Loucy (cell line): ENCODE results near the gene TENT5D.

Experiments
- H2AFZ ChIP-seq: fragments of 200-600 bp; sonication (generic); 2 replicates; pipeline ENCODE4 v1.6.0; 2016; ENCODE audit warnings: antibody characterized with exemption, mild to moderate bottlenecking, low read length, moderate library complexity
- H3F3A ChIP-seq: fragments of 200-600 bp; 2 replicates; pipeline ENCODE4 v1.6.0; 2016; ENCODE audit warnings: antibody characterized with exemption, low read depth, mild to moderate bottlenecking
- H3K27me3 ChIP-seq: fragments of 200-600 bp; sonication (generic); 2 replicates; pipeline ENCODE4 v1.6.1; 2014; ENCODE audit warnings: low read length, mild to moderate bottlenecking; ENCODE audit not compliant: insufficient read depth, poor library complexity, severe bottlenecking
- H3K36me3 ChIP-seq: fragments of 200-600 bp; sonication (generic); 2 replicates; pipeline ENCODE4 v1.6.1; 2016; ENCODE audit warnings: low read length; ENCODE audit not compliant: insufficient read depth
- H3K4me1 ChIP-seq: fragments of 200-600 bp; sonication (generic); 2 replicates; pipeline ENCODE4 v1.5.1; 2014; ENCODE audit warnings: low read length, mild to moderate bottlenecking; ENCODE audit not compliant: insufficient read depth, poor library complexity, severe bottlenecking
- H3K4me2 ChIP-seq: fragments of 200-600 bp; sonication (generic); 2 replicates; pipeline ENCODE4 v1.6.0; 2014; ENCODE audit warnings: antibody characterized with exemption, low read length, low read depth, mild to moderate bottlenecking; ENCODE audit not compliant: poor library complexity, severe bottlenecking
- H3K4me3 ChIP-seq: fragments of 200-600 bp; sonication (generic); 2 replicates; pipeline ENCODE4 v1.5.1; 2014; ENCODE audit warnings: low read length, mild to moderate bottlenecking, mixed read lengths; ENCODE audit not compliant: poor library complexity, severe bottlenecking
- H3K79me2 ChIP-seq: fragments of 200-600 bp; sonication (generic); 2 replicates; pipeline ENCODE4 v1.6.1; 2014; ENCODE audit warnings: low read length; ENCODE audit not compliant: insufficient read depth
- H3K9ac ChIP-seq: fragments of 200-600 bp; sonication (generic); 2 replicates; pipeline ENCODE4 v1.6.0; 2014; ENCODE audit warnings: mild to moderate bottlenecking, low read depth, low read length, moderate library complexity; ENCODE audit not compliant: poor library complexity, severe bottlenecking
- H3K9me2 ChIP-seq: fragments of 200-600 bp; sonication (generic); replicated peaks from 2 replicates; pipeline ENCODE4 v1.6.1; 2016; ENCODE audit warnings: low read depth, low read length, mixed read lengths
- H3K9me3 ChIP-seq: fragments of 200-600 bp; sonication (generic); 2 replicates; pipeline ENCODE4 v1.6.1; 2014; ENCODE audit warnings: mild to moderate bottlenecking, antibody characterized with exemption, low read length, low read depth; ENCODE audit not compliant: insufficient read depth
- H4K20me1 ChIP-seq: fragments of 200-600 bp; sonication (generic); 2 replicates; pipeline ENCODE4 v1.6.0; 2014; ENCODE audit warnings: antibody characterized with exemption, low read length, mild to moderate bottlenecking; ENCODE audit not compliant: insufficient read depth, poor library complexity, severe bottlenecking
- CTCF ChIP-seq: fragments of 200-600 bp; sonication (generic); conservative IDR thresholded peaks from 2 replicates; pipeline ENCODE4 v1.5.1; 2014; ENCODE audit warnings: mild to moderate bottlenecking, antibody characterized with exemption, low read length
- EZH2phosphoT487 ChIP-seq: fragments of 200-600 bp; IDR thresholded peaks from 2 replicates; pipeline ENCODE4 v1.6.1; 2018; ENCODE audit warnings: antibody characterized with exemption, mild to moderate bottlenecking, moderate library complexity, borderline replicate concordance

Gene TENT5D

DNA sequence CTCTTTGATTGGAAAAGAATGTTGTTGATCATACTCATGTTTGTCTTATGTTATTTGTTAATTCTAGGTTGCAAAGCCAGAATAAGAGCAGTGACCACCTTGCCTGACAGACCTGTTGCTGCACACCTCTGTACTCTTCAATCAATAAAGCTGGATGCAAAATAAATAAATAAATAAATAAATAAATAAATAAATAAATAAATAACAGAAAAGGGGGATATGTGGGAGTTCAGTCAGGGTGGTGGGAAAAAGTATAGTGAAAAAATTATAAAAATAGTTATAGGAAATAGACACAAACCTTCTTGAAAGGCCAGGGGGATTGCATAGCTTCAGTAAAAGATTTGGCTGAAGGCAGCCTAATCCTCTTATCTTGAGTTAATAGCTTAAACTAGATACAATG, 51.3 kb downstream of the TENT5D start:
- no peaks in the 10 kb centered on the region for H3K27me3 ChIP-seq
- H3K4me2 ChIP-seq, result no peak overlapping the region
- H4K20me1 ChIP-seq, result no peaks in the 10 kb centered on the region
- no peaks in the 10 kb centered on the region for H3K36me3 ChIP-seq
- no peaks in the 10 kb centered on the region for H3K79me2 ChIP-seq
- H3K4me3 ChIP-seq, result no peak overlapping the region
- no peaks in the 10 kb centered on the region for H3K9me2 ChIP-seq
- H3K4me1 ChIP-seq, result no peaks in the 10 kb centered on the region
- H2AFZ ChIP-seq, result no peak overlapping the region
- H3K9ac ChIP-seq, result no peak overlapping the region
- TF ChIP-seq CTCF (no peak), EZH2phosphoT487 (no peak)
- no peaks in the 10 kb centered on the region for H3K9me3 ChIP-seq
- no peaks in the 10 kb centered on the region for H3F3A ChIP-seq

DNA sequence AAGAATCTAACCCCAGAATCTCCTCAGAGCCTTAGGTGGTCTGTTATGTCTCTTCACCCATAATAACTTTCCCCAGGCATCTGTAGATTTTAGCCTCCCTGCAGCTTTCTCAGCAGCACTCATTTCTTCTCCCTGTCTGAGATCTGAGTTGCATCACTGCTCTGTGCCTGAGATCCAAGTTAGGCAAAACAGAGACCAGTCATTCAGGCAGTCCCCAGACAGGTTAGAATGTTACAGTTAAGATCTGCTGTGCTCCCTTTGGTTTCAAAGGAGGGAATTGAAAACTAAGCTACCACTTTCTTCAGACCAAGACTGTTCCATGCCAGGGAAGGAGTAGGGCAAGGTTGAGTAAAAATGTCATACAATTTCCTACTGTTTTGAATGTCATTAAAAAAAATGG, 65.3 kb downstream of the TENT5D start:
- H3K27me3 ChIP-seq, result no peaks in the 10 kb centered on the region
- no peaks in the 10 kb centered on the region for H3K79me2 ChIP-seq
- H3K36me3 ChIP-seq, result no peaks in the 10 kb centered on the region
- no peak overlapping the region for H2AFZ ChIP-seq
- TF ChIP-seq EZH2phosphoT487 (no peak), CTCF (no peak)
- no peaks in the 10 kb centered on the region for H3K4me1 ChIP-seq
- H3K4me2 ChIP-seq, result no peak overlapping the region
- no peaks in the 10 kb centered on the region for H3K9me3 ChIP-seq
- H3K4me3 ChIP-seq, result no peak overlapping the region
- no peaks in the 10 kb centered on the region for H3K9me2 ChIP-seq
- no peaks in the 10 kb centered on the region for H3F3A ChIP-seq
- H3K9ac ChIP-seq, result no peak overlapping the region
- no peaks in the 10 kb centered on the region for H4K20me1 ChIP-seq

GRCh38 chrX:80486299-80486698, 66.1 kb downstream of the TENT5D start:
- no peak overlapping the region for H3K9ac ChIP-seq
- no peak overlapping the region for H3K4me2 ChIP-seq
- no peaks in the 10 kb centered on the region for H3K27me3 ChIP-seq
- TF ChIP-seq EZH2phosphoT487, result no peak
- TF ChIP-seq CTCF, result no peak
- H3K9me2 ChIP-seq, result no peaks in the 10 kb centered on the region
- no peak overlapping the region for H3K4me3 ChIP-seq
- H4K20me1 ChIP-seq, result no peaks in the 10 kb centered on the region
- no peaks in the 10 kb centered on the region for H3K36me3 ChIP-seq
- H3K9me3 ChIP-seq, result no peaks in the 10 kb centered on the region
- no peaks in the 10 kb centered on the region for H3K4me1 ChIP-seq
- H3K79me2 ChIP-seq, result no peaks in the 10 kb centered on the region
- H3F3A ChIP-seq, result no peaks in the 10 kb centered on the region
- H2AFZ ChIP-seq, result no peak overlapping the region
